H9 (cell line): ENCODE data around the gene FEZF1. TPM values are rescaled to one million over a fixed set of nuclear protein-coding genes. Genes with fewer than 3 reads are reported as not detected.

Experiments
- DNase-seq: peaks from one replicate; pipeline ENCODE4 v3.0.0-alpha.2; 2017
- H2AFZ ChIP-seq: one replicate; pipeline ENCODE4 v1.6.1; 2013; ENCODE audit warnings: mild to moderate bottlenecking, low read length, control low read depth, moderate library complexity
- H2AK5ac ChIP-seq: 2 replicates; pipeline ENCODE4 v1.6.1; 2013; ENCODE audit warnings: low read length, control low read depth, mixed read lengths; ENCODE audit not compliant: insufficient read length
- H2BK120ac ChIP-seq: one replicate; pipeline ENCODE4 v1.6.1; 2013; ENCODE audit warnings: low read depth, mild to moderate bottlenecking, low read length, control low read depth, inconsistent platforms; ENCODE audit not compliant: poor library complexity, severe bottlenecking
- H2BK12ac ChIP-seq: 2 replicates; pipeline ENCODE4 v1.6.1; 2013; ENCODE audit warnings: low read length, control low read depth, mixed read lengths, low read depth; ENCODE audit not compliant: insufficient read length
- H2BK15ac ChIP-seq: 2 replicates; pipeline ENCODE4 v1.6.1; 2013; ENCODE audit warnings: low read depth, low read length, control low read depth
- H2BK20ac ChIP-seq: one replicate; pipeline ENCODE4 v1.6.1; 2013; ENCODE audit warnings: low read depth, mild to moderate bottlenecking, low read length, control low read depth, inconsistent platforms; ENCODE audit not compliant: poor library complexity, severe bottlenecking
- H2BK5ac ChIP-seq: 2 replicates; pipeline ENCODE4 v1.6.1; 2013; ENCODE audit warnings: low read length, control low read depth, mixed read lengths; ENCODE audit not compliant: insufficient read length
- H3K14ac ChIP-seq: 2 replicates; pipeline ENCODE4 v1.6.1; 2013; ENCODE audit warnings: low read length, control low read depth; ENCODE audit not compliant: insufficient read depth
- H3K18ac ChIP-seq: 2 replicates; pipeline ENCODE4 v1.6.1; 2013; ENCODE audit warnings: low read depth, mild to moderate bottlenecking, mixed read lengths, low read length, control low read depth; ENCODE audit not compliant: insufficient read length
- H3K23ac ChIP-seq: 2 replicates; pipeline ENCODE4 v1.6.1; 2013; ENCODE audit warnings: low read length, control low read depth, mixed read lengths, low read depth; ENCODE audit not compliant: insufficient read length
- H3K23me2 ChIP-seq: 2 replicates; pipeline ENCODE4 v1.6.1; 2013; ENCODE audit warnings: low read depth, mild to moderate bottlenecking, mixed read lengths, low read length, control low read depth; ENCODE audit not compliant: insufficient read length, poor library complexity, severe bottlenecking
- H3K27ac ChIP-seq: 2 replicates; pipeline ENCODE4 v1.5.1; 2013; ENCODE audit warnings: low read length, control low read depth, mixed read lengths, low read depth; ENCODE audit not compliant: insufficient read length
- H3K27me3 ChIP-seq: 2 replicates; pipeline ENCODE4 v1.6.1; 2013; ENCODE audit warnings: low read length, control low read depth, inconsistent platforms; ENCODE audit not compliant: insufficient read depth
- H3K4ac ChIP-seq: 2 replicates; pipeline ENCODE4 v1.6.1; 2013; ENCODE audit warnings: low read depth, mild to moderate bottlenecking, control low read depth, inconsistent platforms, low read length, moderate library complexity
- H3K4me1 ChIP-seq: 2 replicates; pipeline ENCODE4 v1.6.1; 2013; ENCODE audit warnings: low read length, control low read depth, inconsistent platforms; ENCODE audit not compliant: insufficient read depth
- H3K4me2 ChIP-seq: 2 replicates; pipeline ENCODE4 v1.6.1; 2013; ENCODE audit warnings: low read length, control low read depth, mixed read lengths; ENCODE audit not compliant: insufficient read length, insufficient read depth
- H3K56ac ChIP-seq: 2 replicates; pipeline ENCODE4 v1.6.1; 2013; ENCODE audit warnings: low read depth, mild to moderate bottlenecking, mixed read lengths, low read length, control low read depth; ENCODE audit not compliant: insufficient read length
- H3K79me1 ChIP-seq: 2 replicates; pipeline ENCODE4 v1.6.1; 2013; ENCODE audit warnings: low read depth, mild to moderate bottlenecking, moderate library complexity, low read length, control low read depth, inconsistent platforms; ENCODE audit not compliant: insufficient read depth, poor library complexity, severe bottlenecking
- H3K79me2 ChIP-seq: 2 replicates; pipeline ENCODE4 v1.6.1; 2013; ENCODE audit warnings: low read length, control low read depth, inconsistent platforms; ENCODE audit not compliant: insufficient read depth
- H3K9ac ChIP-seq: 2 replicates; pipeline ENCODE4 v1.6.1; 2013; ENCODE audit warnings: low read length, control low read depth, mixed read lengths; ENCODE audit not compliant: insufficient read length; ENCODE audit errors: extremely low read depth
- H3K9me3 ChIP-seq: one replicate; pipeline ENCODE4 v1.6.1; 2013; ENCODE audit warnings: low read depth, low read length, inconsistent platforms; ENCODE audit not compliant: control insufficient read depth
- H3T11ph ChIP-seq: one replicate; pipeline ENCODE4 v1.6.1; 2013; ENCODE audit warnings: mild to moderate bottlenecking, low read length, control low read depth, inconsistent platforms
- H4K20me1 ChIP-seq: one replicate; pipeline ENCODE4 v1.6.1; 2013; ENCODE audit not compliant: control insufficient read depth, insufficient read length, insufficient read depth
- H4K5ac ChIP-seq: 2 replicates; pipeline ENCODE4 v1.6.1; 2013; ENCODE audit warnings: low read depth, mild to moderate bottlenecking, mixed read lengths, low read length, control low read depth; ENCODE audit not compliant: insufficient read length
- H4K8ac ChIP-seq: replicated peaks from 2 replicates; pipeline ENCODE4 v1.6.1; 2013; ENCODE audit warnings: low read length, control low read depth, mixed read lengths, low read depth; ENCODE audit not compliant: insufficient read length
- H4K91ac ChIP-seq: 2 replicates; pipeline ENCODE4 v1.6.1; 2013; ENCODE audit warnings: low read depth, mild to moderate bottlenecking, moderate library complexity, mixed read lengths, low read length, control low read depth; ENCODE audit not compliant: insufficient read length
- H3K27ac Mint-ChIP-seq, 3 experiments: 2 replicates in 2 of 3; 3 replicates in 1 of 3; pipeline ENCODE4 v1.8.0; 2020 to 2021; ENCODE audit warnings: mixed read lengths in 3 of 3, mild to moderate bottlenecking in 1 of 3, moderate library complexity in 1 of 3
- H3K27me3 Mint-ChIP-seq: 2 replicates; pipeline ENCODE4 v1.8.0; 2021; ENCODE audit warnings: low read depth, mild to moderate bottlenecking, moderate library complexity, mixed read lengths
- H3K36me3 Mint-ChIP-seq, 3 experiments: 2 replicates in 2 of 3; 3 replicates in 1 of 3; pipeline ENCODE4 v1.8.0; 2020 to 2021; ENCODE audit warnings: low read depth in 3 of 3, mixed read lengths in 3 of 3; ENCODE audit not compliant: insufficient read depth in 1 of 3
- H3K4me1 Mint-ChIP-seq, 2 experiments: 2 replicates each; pipeline ENCODE4 v1.8.0; 2020; ENCODE audit warnings: mixed read lengths in 2 of 2
- H3K4me3 Mint-ChIP-seq, 2 experiments: 2 replicates in 1 of 2; 3 replicates in 1 of 2; pipeline ENCODE4 v1.8.0; 2020 to 2021; ENCODE audit warnings: mild to moderate bottlenecking in 2 of 2, mixed read lengths in 2 of 2, moderate library complexity in 1 of 2
- H3K9me3 Mint-ChIP-seq, 2 experiments: 2 replicates in 1 of 2; 3 replicates in 1 of 2; pipeline ENCODE4 v1.8.0; 2020; ENCODE audit warnings: mild to moderate bottlenecking in 2 of 2, mixed read lengths in 2 of 2, moderate library complexity in 1 of 2
- CTCF ChIP-seq: fragments of 200-600 bp; sonication (generic); conservative IDR thresholded peaks from 3 replicates; pipeline ENCODE4 v1.8.0; 2021; ENCODE audit warnings: antibody characterized with exemption, mild to moderate bottlenecking
- WGBS: extraction: QIAGEN DNeasy Blood & Tissue Kit; methylation state at CpG from one replicate; pipeline ENCODE4 v1.1.7; 2013; ENCODE audit warnings: missing lambda C conversion rate, low lambda C conversion rate, mixed read lengths; ENCODE audit not compliant: insufficient read length; ENCODE audit errors: extremely low coverage; 5-methylcytosine and 5-hydroxymethylcytosine counted together
- total RNA-seq: library from RNA; stranded (reverse); gene quantifications from 2 replicates; pipeline ENCODE4 v1.2.1, GENCODE V29; 2021

The FEZF1 gene
- total RNA-seq, 1 experiment from 2014 or later = 37.8 TPM

- Histone ChIP-seq H4K91ac (no peak overlapping the region), H4K5ac (no peak overlapping the region), H3T11ph (no peak overlapping the region), H3K4me1 (peaks cover 9% of the 10 kb centered on the region; the same call in 1 of the 2 replicates), H3K23ac (no peak overlapping the region), H3K9me3 (no peaks in the 10 kb centered on the region), H2BK12ac (no peak overlapping the region), H3K4me2 (peak overlapping the region; percentile 68), H3K23me2 (peaks cover 56% of the 10 kb centered on the region), H4K20me1 (no peaks in the 10 kb centered on the region), H3K79me1 (no peaks in the 10 kb centered on the region), H4K8ac (no peak overlapping the region), H3K14ac (no peak overlapping the region), H2BK20ac (no peak overlapping the region), H2AK5ac (no peak overlapping the region), H3K27me3 (peaks cover 16% of the 10 kb centered on the region; the same call in 1 of the 2 replicates), H2BK120ac (no peak overlapping the region), H3K9ac (peak overlapping the region; percentile 51), H3K79me2 (no peaks in the 10 kb centered on the region; the same call in 1 of the 2 replicates), H2BK15ac (no peak overlapping the region), H3K18ac (no peak overlapping the region), H2BK5ac (no peak overlapping the region), H3K56ac (no peak overlapping the region), H3K27ac (no peak overlapping the region), H3K4ac (no peak overlapping the region), H2AFZ (no peak overlapping the region)
- DNase-seq = no peak
- no peaks in the 10 kb centered on the region for H3K9me3 Mint-ChIP-seq
- peaks cover 98% of the 10 kb centered on the region for H3K27me3 Mint-ChIP-seq
- TF ChIP-seq CTCF = no peak
- no CpG with 5 or more reads among the region's 3 CpGs for WGBS
- peak overlapping the region; percentile 52 to 81 for H3K4me3 Mint-ChIP-seq
- peak overlapping the region in 2 of 3 experiments; percentile 35 to 73; a peak in 3 of 7 replicates for H3K27ac Mint-ChIP-seq
- H3K36me3 Mint-ChIP-seq = peaks cover 5 to 49% (median 10%) of the 10 kb centered on the region in 3 experiments
- peaks cover 56 to 63% of the 10 kb centered on the region in 2 experiments for H3K4me1 Mint-ChIP-seq
Observed at GRCh38 chr7:122309421-122309820, 4.9 kb upstream of the FEZF1 start.
